Stimulated activated CD4-positive, alpha-beta T cell treated with anti-CD3 and anti-CD28 coated beads, Interleukin-1b, Interleukin-23, amount 100 ng/mL, for 24 hours (primary cell): ENCODE data around the gene MRPL51.
"Not testable (repeated sequence)": the region's sequence is repeated elsewhere in the genome, so short reads cannot be mapped to it uniquely, and the experiment has no call there.

Experiments used
- DNase-seq, 4 experiments: peaks; one replicate each; pipeline ENCODE4 v3.0.0-alpha.2; 2020; ENCODE audit warnings: low read depth in 4 of 4, low spot score in 1 of 4

Gene MRPL51

DNA sequence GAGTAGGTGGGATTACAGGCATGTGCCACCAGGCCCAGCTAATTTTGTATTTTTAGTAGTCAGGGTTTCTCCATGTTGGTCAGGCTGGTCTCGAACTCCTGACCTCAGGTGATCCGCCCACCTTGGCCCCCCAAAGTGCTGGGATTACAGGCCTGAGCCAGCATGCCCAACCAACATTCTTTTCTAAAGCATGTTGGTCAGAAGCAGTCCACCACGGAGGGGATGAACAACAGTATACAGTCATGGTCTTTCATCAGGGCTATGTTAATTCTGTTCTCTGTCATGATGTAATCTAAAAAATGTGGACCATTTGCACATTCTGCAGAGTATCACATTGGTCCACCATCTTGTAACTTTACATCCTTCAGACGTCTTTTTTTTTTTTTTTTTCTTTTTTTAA lies 3.6 kb downstream of the MRPL51 start:
- DNase-seq = no peak

DNA sequence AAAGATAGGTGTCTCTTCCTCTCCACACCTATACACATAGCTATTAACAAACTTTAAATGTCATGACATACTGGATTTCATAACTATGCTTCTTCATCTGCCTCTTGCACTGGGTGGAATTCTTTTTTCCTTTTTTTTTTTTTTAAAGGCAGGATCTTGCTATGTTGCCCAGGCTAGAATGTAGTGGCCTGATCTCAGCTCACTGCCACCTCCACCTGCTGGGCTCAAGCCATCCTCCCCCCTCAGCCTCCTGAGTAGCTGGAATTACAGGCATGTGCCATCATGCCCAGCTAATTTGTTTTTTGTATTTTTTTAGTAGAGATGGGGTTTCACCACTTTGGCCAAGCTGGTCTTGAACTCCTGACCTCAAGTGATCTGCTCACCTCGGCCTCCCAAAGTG lies 4.8 kb downstream of the MRPL51 start:
- no peak for DNase-seq

DNA sequence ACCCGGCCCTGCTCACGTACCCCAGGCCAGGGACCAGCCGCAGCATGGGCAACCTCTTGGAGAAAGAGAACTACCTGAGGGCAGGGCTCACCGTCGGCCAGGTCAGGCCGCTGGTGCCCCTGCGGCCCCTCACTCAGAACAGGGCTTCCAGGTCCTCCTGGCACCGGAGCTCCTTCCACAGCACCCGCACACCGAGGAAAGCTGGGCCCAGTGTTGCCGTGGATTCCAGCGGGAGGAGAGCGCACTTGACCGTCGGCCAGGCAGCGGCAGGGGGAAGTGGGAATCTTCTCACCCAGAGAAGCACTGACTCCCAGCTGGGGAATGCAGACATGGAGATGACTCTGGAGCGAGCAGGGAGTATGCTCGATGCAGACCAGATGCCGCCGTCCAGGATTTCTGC lies 14.6 kb downstream of the MRPL51 start:
- no peak for DNase-seq

DNA sequence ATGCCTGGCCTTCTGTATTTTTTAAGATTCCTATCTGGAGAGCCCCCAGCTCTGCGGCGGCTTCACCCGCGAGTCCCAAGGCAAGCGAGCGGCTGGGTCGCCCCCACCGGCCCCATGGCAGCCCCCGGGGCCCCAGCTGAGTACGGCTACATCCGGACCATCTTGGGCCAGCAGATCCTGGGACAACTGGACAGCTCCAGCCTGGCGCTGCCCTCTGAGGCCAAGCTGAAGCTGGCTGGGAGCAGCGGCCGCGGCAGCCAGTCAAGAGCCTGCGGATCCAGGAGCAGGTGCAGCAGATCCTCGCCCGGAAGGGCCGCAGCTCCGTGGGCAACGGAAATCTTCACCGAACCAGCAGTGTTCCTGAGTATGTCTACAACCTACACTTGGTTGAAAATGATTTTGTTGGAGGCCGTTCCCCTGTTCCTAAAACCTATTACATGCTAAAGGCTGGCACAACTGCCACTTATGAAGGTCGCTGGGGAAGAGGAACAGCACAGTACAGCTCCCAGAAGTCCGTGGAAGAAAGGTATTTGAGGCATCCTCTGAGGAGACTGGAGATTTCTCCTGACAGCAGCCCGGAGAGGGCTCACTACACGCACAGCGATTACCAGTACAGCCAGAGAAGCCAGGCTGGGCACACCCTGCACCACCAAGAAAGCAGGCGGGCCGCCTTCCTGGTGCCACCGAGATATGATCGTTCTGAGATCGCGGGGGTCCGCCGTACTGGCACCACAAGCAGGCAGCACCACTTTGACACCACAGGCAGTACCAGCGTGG lies 15.3 kb downstream of the MRPL51 start:
- DNase-seq = not testable (repeated sequence)

DNA sequence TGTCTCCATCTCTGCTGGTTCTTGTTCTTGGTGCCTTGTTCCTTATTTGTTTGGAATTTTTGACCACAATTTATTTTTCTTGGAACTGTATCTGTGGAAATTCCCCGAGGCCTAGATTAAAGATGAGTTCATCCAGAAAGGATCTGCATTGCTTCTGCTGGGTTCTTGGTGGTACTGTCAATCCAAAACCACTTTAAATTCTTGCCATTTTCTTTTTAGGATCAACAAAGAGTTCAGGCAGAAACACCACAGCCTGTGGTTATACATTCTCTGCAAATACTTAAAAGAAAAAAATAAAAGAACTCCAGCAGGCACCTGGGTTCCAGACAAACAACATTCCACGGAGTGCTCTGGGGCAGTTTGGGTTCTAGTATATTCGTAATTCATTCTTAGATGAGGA lies 16.6 kb downstream of the MRPL51 start:
- no peak for DNase-seq

DNA sequence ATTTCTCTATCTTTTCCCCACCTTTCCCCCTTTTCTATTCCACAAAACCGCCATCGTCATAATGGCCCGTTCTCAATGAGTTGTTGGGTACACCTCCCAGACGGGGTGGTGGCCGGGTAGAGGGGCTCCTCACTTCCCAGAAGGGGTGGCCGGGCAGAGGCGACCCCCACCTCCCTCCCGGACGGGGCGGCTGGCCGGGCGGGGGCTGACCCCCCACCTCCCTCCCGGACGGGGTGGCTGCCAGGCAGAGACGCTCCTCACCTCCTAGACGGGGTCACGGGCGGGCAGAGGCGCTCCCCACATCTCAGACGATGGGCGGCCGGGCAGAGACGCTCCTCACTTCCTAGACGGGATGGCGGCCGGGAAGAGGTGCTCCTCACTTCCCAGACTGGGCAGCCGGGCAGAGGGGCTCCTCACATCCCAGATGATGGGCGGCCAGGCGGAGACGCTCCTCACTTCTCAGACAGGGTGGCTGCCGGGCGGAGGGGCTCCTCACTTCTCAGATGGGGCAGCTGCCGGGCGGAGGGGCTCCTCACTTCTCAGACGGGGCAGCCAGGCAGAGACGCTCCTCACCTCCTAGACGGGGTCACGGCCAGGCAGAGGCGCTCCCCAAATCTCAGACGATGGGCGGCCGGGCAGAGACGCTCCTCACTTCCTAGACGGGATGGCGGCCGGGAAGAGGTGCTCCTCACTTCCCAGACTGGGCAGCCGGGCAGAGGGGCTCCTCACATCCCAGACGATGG lies 17.7 kb downstream of the MRPL51 start:
- not testable (repeated sequence) for DNase-seq

DNA sequence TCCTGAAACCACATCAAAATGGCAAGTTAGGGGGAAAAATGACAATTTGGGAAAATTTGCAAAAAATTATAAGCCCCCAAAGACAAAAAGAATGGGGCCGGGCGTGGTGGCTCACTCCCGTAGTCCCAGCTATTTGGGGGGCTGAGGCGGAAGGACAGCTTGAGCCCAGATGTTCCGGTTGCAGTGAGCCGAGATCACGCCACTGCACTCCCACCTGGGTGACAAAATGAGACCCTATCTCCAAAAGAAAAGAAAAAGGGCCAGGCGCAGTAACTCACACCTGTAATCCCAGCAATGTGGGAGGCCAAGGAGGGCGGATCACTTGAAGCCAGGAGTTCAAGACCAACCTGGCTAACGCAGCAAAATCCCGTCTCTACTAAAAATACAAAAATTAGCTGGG lies 20.6 kb downstream of the MRPL51 start:
- DNase-seq = no peak

DNA sequence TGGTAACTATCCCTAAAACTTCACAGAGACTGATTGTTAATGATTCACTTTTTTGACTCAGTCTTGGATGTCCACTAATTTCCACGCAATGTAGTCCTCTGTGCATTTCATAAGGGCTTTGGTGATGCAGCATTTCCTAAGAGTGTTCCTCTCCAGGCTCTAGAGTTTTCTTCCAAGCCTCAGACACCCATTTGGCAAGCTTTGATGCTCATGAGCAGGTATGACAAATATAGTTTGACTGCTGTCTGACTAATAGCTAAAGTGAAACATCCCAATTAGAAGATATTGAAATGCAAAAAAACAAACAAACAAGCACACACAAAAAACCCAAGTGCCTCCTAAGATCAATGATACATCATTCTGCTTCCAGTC lies 21.1 kb downstream of the MRPL51 start:
- no peak for DNase-seq

DNA sequence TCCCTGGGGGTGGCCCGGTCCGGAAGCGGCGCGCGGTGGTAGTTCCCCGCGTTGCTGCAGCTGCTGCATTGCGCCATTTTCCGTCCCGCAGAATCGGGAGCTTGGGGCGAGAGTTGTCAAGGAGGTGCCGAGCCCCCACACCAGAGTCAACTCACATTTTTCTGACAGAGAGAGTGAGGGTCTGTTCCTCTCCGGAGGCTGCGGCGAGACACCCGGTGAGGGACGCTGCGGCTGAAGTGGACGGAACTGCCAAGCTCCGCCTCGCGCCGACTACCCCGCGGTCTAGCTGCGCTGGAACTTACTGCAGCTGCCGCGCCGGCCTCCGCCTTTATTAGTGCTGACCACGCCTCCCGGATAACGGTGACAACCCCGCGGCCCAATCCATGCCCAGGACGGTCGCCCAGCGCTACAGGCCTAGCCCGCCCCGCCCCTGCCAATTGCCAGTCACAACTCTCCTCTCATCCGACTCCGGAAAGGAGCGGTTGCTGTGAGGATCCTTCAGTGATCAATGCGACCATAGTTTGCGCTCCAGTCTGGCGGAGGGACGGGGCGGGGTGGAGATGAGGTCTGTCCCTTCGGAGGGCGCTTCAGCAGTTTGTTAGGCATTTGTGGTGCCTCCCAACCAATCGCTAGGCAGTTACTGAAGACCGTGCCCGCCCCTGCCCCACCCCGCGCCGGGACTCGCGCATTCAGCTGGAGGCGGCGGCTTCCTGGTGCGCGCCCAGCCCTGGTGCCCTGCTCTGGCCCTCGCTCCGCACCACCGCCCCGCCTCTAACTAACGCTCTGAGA lies 22.5 kb downstream of the MRPL51 start, which contains the start of gene VAMP1:
Gene VAMP1, minus strand, starts transcription at position 303 of the 789 bp plus-strand sequence. Its CDS starts 146 bp downstream, at position 157.
- peak; percentile 93 to 98 (median 96) for DNase-seq

DNA sequence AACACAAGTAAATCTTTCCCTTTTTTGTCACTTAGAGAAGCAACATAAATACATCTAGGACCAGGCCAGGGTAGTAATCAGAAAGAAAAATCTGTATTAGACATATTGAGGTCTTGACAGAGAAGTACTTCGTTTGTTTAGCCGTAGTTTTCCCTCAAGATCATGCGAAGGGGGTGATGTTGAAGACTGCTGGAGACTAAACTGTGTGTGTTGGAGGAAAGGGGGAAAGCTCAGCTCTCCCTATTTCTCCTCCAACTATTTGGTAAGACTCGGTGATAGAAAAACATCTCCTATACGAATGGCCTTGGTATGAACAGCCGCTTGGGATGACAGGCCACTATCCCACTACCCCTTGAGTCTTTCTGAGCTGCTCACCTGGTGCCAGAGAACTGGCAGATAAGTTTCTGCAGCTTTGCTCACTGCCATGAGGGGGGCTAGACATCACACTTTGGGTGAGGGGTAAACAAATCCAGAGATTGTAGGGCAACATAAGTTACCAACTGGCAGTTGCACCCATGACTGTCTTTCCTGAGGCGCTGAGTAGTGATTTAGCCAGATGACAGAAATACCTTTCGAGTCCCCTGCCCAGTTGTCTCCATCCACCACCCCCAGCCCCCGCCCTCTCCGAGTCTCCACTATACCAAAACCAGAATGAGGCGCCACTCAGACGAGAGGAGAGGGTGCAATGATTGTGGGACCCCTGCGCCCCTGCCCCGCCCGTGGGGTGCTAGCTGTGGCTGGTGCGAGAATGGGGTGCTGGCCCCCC lies 23.3 kb downstream of the MRPL51 start:
- DNase-seq = no peak

DNA sequence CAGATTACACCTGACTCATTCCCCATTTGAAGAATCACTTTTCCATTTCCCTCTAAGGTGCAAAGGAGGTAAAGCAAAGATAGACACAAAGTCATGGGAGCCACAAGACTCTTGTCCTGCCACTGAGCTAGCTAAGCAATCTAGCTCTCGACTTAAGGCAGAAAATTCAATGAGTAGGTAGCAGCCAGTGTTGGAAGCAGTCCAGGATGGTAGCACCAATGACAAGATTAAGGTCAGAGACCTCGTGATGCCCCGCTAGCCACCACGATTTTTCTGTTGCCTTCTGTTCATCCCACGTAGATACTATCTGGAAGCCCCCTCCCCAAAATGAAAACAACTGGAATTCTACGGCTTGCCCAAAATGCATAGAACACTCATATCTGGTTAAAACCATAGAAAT lies 24.0 kb downstream of the MRPL51 start:
- no peak for DNase-seq

DNA sequence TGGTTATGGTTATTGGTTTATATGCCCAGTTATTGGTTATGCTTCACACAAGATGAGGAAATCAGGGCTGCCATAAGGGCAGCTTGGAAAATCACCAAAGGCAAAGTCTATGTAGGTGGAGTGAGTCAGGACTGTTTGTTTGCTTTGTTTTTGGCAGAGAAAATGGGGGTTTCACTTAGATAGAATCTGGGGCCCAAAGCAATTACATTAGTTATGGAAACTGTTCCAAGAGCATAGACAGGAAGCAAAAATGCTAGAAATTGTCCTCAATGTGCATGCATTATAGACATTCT lies 24.8 kb downstream of the MRPL51 start:
- DNase-seq = no peak

DNA sequence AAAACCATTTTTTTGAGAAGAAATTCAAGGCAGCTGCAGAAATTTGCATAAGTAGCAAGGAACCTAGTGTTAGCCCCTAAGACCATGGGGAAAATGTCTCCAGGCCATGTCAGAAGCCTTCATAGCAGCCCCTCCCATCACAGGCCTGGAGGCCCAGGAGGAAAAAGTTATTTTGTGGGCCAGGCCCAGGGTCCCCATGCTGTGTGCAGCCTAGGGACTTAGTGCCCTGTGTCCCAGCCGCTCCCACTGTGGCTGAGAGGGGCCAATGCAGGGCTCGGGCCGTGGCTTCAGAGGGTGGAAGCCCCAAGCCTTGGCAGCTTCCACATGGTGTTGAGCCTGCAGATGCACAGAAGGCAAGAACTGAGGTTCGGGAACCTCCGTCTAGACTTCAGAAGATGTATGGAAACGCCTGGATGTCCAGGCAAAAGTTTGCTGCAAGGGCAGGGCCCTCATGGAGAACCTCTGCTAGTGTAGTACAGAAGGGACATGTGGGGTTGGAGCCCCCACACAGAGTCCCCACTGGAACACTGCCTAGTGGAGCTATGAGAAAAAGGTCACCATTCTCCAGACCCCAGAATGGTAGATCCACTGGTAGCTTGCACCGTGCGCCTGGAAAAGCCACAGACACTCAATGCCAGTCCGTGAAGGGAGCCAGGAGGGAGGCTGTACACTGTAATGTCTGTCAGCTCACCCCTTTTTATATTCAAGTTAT lies 25.3 kb downstream of the MRPL51 start:
- DNase-seq = not testable (repeated sequence)

DNA sequence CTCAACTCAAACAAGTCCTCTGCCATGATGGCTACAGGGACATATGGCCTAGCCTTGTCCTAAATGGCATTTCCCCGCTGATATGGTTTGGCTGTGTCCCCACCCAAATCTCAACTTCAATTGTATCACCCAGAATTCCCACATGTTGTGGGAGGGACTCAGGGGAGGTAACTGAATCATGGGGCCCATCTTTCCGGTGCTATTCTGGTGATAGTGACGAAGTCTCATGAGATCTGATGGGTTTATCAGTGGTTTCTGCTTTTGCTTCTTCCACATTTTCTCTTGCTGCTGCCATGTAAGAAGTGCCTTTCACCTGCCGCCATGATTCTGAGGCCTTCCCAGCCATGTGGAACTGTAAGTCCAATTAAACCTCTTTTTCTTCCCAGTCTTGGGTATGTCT lies 26.3 kb downstream of the MRPL51 start:
- DNase-seq = not testable (repeated sequence)

DNA sequence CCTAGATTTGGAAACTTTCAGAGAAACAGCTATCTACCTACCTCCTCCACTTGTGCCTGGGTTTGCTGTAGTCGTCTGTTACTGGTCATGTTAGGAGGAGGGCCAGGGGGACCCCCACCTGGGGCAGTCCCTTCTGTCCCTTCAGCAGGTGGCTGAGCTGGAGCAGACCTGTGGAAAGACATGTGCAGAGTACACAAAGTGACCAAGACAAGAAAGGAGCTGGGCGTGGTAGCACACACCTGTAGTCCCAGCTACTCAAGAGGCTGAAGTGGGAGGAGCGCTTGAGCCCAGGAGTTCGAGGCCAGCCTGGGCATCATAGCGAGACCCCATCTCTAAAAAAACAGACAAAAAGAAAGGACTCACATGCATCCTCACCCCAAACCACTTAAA lies 26.9 kb downstream of the MRPL51 start:
- no peak for DNase-seq

DNA sequence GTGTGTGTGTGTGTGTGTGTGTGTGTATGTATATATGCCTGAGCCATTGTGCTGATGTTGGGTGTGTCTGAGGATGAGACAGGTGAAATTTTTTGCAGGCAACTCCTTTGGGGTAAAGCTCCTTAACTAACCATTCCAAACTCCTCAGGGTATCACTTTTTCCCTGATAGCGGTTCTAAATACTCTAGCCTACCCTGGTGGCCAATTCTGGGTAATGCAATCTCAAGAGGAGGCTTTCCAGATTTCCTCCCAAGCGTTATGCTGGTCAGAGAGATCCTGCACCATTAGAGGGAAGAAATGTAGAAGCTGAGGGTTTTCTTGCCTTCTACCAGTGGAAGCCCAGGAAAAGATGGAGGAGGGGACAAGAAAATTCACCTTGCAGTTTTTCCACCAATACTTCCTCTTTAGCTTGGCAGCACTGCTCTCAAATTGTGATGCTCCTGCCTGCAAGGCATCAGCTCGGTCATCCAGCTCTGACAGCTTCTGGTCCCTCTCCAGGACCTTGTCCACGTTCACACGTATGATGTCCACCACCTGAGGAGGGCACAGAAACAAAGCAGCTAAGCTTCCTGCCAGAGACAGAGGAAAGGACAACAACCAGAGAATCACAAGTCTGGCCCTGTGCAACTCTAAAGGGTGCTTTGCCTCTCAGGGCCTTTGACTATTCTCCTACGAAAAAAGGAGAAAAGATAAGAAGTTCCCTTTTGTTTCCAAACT lies 27.4 kb downstream of the MRPL51 start:
- no peak for DNase-seq

DNA sequence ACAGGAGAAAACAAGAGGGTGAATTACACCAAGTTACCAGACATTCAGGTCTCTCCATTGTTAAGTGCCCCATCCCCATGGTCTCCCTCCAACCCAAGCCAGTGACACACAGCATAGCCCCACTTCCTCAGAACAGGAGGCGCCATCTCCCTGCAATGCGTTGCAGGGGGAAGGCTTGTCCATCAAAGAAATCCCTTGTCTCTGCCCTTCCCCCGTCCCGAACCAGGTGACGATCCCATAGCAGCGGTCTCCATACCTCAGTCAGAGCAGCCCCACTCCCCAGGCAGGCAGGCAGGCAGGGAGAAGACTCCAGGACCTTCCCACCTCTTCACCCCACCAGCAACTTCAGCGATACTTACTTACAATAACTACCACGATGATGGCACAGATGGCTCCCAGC lies 28.5 kb downstream of the MRPL51 start:
- no peak for DNase-seq

DNA sequence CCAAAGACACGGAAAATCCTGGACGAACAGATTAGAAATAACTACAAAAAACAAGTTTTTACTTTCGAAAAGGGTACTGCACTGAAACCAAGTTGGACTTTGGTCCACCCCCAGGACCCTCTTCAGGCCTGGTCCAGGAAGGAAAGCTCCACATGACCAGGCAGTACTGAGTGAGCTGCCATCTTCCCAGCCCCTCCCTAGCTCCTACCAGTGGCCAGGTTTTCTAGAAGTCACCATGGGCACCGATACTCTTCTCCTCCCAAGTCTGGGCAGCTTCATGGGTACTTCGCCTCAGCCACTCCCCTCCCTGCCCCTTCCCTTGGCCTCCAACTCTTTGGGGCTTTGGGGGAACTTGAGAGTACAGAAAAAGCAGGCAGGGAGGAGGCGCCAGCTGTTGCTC lies 29.2 kb downstream of the MRPL51 start:
- DNase-seq = no peak

DNA sequence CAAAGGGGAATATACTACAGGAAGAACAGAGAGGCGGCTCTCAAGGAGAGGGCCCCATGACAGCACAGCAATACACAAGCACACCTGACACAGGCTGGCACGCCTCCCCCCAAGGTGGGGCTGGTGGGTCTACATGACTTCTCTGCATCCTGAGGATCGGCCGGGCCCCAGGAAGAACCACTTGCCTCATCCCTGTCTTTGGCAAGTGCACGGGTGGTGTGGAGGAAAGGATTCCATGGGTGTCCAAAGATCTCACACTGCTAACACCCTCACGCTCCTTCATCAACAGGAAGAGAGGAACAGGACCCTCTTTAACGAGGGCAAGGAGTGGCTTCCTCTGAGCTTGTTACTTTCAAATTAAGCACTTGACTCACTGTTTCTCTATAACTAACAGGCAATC lies 29.8 kb downstream of the MRPL51 start:
- no peak for DNase-seq
